ENCODE results near the gene THAP5.

The THAP5 gene

GRCh38 chr7:108528183-108528712, 41.3 kb downstream of the THAP5 start:
- peak; percentile 65 for DNase-seq

GRCh38 chr7:108526768-108527017, 42.8 kb downstream of the THAP5 start:
- DNase-seq = no peak

- peak; percentile 99 for DNase-seq
Observed at GRCh38 chr7:108525985-108526767, 43.3 kb downstream of the THAP5 start, which contains the start of gene PNPLA8. Gene PNPLA8, minus strand, starts transcription at chr7:108526135. Its CDS starts 10,644 bp downstream, at chr7:108515491.

GRCh38 chr7:108525327-108525984, 44.0 kb downstream of the THAP5 start:
- no peak for DNase-seq

- no peak for DNase-seq
Observed at GRCh38 chr7:108522780-108523179, 46.7 kb downstream of the THAP5 start.

- no peak for DNase-seq
Observed at GRCh38 chr7:108517951-108518350, 51.6 kb downstream of the THAP5 start.

- no peak for DNase-seq
Observed at GRCh38 chr7:108515630-108516029, 53.9 kb downstream of the THAP5 start.

- DNase-seq = no peak
Observed at GRCh38 chr7:108515013-108515412, 54.5 kb downstream of the THAP5 start.
